ENCODE measurements around the gene PTS.
A peak's percentile ranks its signal among the peaks of the same experiment; 100 is the strongest.

Gene PTS

GRCh38 chr11:112281726-112282125 is 55.5 kb downstream of the PTS start:
- peak; percentile 33 for DNase-seq (ENCODE audit: low read depth)
- TF ChIP-seq CTCF (IDR thresholded peaks at IDR 0.05; ENCODE audit: insufficient read depth, low read depth, low read length, missing control alignments): no peak
- H3K4me3 ChIP-seq (ENCODE audit: low read depth, low read length): no peak overlapping the region
